ENCODE data around the gene WWP2.

Gene WWP2

DNA sequence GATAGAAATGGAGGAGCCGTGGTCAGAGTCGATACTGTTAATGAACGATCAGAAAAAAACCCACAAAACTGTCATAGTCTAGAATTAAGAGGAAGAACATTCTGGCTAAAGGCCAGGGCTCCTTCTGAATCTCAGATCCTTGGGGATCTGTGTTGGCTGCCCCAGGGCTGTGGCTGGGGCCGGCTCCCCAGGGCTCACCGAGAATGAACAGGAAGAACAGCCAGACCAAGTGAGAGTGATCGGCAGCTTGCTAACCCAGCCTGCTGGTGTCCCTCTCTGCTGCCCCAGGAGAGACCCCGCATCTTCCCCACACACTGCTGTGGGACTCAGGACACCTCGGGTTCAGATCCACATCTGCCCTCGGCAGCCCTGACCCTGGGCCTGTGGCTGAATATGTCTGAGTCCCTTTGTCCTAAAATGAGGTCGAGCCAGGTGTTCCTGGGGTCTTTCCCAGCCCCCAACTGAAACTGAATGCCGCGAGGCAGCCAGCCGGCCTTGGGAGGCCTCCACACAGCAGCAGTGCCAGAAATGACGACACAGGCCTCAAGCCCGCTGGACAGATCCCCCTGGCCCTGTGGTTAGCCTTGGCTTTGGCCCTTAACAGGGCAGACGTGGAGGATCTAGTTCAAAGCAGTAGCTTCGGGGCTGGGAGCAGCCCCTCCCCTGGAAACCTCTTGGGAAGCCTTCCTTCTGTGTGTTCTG, 165.1 kb downstream of the WWP2 start:
- no peak for DNase-seq (ENCODE audit: low read depth in 2 of 2)

DNA sequence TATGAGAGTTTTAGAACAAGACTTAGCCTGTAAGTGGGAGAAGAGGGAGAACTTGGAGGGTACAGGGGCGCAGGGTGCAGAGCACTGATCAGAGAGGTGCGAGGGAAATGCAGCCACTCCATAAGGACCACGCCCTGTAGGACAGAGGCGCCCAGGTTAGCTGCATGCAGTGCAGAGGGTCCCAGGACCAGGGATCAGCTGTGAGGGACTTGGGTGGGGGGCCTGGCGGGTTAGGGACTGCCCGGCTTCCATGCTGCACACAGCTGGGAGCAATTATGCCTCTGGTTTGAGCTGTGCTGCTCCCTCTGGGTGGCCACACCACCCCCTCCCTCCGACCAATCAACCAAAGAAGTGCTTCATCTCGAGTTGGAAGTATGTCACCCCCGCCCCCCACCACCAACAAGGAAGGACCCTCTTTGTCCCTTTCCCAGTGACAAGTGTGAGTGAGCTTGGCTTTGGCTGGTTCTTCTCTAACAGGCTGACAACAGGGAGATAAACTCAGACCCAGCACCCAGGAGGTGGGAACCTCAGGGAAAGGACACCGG, 166.8 kb downstream of the WWP2 start:
- DNase-seq (ENCODE audit: low read depth in 2 of 2), result no peak

GRCh38 chr16:69929480-69929879, 167.3 kb downstream of the WWP2 start:
- DNase-seq (ENCODE audit: low read depth in 2 of 2), result no peak

GRCh38 chr16:69930117-69930776, 168.1 kb downstream of the WWP2 start:
- peak in 1 of 2 donors; percentile 16 for DNase-seq (ENCODE audit: low read depth in 2 of 2)

DNA sequence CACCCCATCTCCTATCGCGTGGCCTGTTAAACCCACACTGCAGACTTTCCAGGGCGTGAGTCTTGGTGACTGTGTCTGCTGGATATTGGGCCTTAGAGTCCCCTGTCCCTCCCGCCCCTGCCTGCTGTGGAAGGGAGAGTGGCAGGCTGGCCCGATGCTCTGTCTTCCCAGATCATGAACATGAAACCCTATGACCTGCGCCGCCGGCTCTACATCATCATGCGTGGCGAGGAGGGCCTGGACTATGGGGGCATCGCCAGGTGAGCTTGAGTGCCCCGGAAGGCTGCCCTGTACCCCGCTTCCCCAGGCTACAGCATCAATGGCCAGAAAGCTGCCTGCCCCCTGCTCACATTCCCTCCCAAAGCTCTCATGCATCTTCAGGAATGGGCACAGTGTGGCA, 169.5 kb downstream of the WWP2 start:
- DNase-seq (ENCODE audit: low read depth in 2 of 2), result no peak

- DNase-seq (ENCODE audit: low read depth in 2 of 2), result no peak
These were observed 170.1 kb downstream of the WWP2 start for GRCh38 chr16:69932228-69932627.

- DNase-seq (ENCODE audit: low read depth in 2 of 2), result no peak
These were observed 170.7 kb downstream of the WWP2 start for GRCh38 chr16:69932691-69933392.

- DNase-seq (ENCODE audit: low read depth in 2 of 2), result no peak
These were observed 171.9 kb downstream of the WWP2 start for GRCh38 chr16:69934044-69934443.

DNA sequence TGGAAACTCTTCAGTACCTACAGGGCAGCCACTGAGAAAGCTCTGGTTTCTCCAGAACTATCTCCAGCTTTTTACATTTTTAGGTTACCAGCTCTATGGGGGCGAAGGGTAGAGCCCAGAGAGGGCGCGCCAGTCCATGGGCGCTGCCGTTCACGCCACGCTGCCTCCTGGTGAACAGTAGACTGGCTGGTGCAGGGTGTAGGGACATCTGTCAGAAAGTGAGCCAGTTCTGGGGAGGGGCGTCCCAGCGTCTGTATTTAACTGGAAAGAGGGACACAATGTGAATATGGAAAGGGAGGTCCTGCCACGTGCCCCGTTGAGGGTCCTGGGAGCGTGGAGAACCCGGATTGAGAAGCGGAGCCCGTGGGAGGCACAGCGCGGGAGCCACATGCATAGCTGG, 172.6 kb downstream of the WWP2 start:
- DNase-seq (ENCODE audit: low read depth in 2 of 2), result no peak

GRCh38 chr16:69935278-69935711, 173.2 kb downstream of the WWP2 start:
- DNase-seq (ENCODE audit: low read depth in 2 of 2), result no peak

- no peak for DNase-seq (ENCODE audit: low read depth in 2 of 2)
These were observed 173.6 kb downstream of the WWP2 start for GRCh38 chr16:69935740-69936139.

DNA sequence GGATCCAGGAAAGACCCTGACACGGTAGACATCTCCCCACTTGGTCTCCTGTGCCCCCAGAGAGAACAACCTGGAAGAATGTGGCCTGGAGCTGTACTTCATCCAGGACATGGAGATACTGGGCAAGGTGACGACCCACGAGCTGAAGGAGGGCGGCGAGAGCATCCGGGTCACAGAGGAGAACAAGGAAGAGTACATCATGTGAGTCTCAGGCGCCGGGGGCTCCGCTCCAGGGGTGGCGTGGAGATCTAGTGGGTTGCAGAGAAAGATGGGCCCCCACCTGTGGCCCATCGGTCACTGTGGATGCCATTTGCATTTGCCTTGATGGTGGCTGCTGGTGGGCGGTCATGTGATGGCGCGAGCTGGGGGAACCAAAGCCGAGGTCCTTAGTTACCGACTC, 174.1 kb downstream of the WWP2 start:
- no peak for DNase-seq (ENCODE audit: low read depth in 2 of 2)

- DNase-seq (ENCODE audit: low read depth in 2 of 2), result no peak
These were observed 174.6 kb downstream of the WWP2 start for GRCh38 chr16:69936751-69937211.

- DNase-seq (ENCODE audit: low read depth in 2 of 2), result no peak
These were observed 175.4 kb downstream of the WWP2 start for GRCh38 chr16:69937465-69937951.

GRCh38 chr16:69938981-69939820, 177.1 kb downstream of the WWP2 start:
- DNase-seq (ENCODE audit: low read depth in 2 of 2), result no peak

- no peak for DNase-seq (ENCODE audit: low read depth in 2 of 2)
These were observed 177.9 kb downstream of the WWP2 start for GRCh38 chr16:69939821-69940585.

DNA sequence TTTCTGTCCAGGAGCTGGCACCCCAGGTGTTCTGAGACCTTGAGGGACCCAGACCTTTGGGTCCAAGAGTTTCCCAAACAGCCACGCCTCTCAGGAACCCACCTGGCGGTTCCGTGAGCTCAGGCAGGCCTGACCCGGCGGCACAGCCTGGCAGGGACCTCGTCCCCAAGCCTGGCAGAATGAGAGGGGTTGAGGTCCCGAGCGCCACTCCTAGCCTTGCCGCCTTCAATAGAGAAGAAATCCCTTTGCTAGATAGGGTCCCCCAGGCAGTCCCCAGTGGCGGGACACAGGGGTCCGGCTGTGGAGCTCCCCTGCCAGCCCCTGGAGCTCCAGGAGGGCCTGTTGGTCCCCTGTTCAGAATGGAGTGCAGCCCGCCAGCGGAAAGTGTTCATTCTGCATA, 178.5 kb downstream of the WWP2 start:
- no peak for DNase-seq (ENCODE audit: low read depth in 2 of 2)

DNA sequence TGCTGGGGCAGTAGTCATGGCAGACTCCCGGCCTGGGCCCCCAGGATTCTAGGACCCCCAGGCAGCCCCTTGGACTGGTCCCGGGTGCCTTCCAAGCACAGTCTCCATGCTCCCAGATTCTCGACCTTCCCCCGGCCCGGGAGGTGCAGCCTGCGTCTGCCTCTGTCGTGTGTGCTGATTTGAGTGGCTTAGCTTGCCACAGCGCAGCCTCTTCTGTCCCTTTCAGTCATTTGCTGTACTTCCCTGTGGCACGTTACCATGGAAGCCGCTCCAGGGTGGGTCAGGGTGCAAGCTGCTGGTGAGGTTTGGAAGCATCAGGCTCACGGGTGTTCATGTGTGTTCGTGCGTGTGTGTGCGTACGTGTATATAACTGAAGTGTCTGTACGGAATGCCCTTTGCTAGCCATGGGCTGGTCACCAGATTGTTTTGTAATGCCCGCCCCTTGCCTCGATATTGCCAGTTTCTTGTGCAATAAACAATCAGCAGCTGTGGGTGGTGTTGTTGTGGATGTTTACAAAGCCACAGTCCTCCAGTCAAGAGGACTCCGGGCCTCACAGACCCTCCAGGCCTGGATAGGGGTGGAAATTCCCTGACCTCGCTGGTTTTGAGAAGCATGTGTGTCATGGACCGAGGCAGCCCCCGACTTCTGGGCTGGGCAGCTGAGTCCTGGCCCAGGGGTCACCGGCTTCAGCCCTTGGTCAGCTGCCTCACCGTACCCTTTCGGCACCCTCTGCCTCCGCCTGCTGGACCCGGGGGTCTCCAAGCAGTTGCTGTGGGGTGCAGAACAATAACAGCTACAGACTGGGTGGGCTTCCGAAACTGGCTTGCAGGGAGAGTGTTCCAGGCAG, 179.3 kb downstream of the WWP2 start:
- DNase-seq (ENCODE audit: low read depth in 2 of 2), result no peak

DNA sequence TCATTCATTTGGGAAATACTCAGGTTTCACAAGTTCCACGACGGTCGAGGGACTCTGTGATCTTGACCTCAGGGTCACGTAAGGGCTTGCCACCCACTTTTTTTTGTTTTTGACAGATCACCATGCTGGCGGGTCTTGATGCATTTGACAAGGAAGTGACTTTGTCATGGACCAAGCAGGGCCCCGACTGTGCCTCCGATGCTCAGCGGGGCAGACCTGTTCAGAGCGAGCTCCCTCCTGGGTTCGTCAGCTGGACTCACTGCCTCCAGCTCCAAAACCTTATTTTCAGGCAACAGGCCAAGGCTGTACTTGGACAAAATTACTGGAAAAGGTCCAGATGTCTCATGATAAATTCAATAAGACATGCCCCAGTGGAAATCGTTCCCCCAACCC, 180.0 kb downstream of the WWP2 start:
- DNase-seq (ENCODE audit: low read depth in 2 of 2), result no peak
